HK-2 (cell line): ENCODE results near the gene SAP30.

Experiments
- DNase-seq: peaks from one replicate; pipeline ENCODE4 v3.0.0-alpha.2; 2018; ENCODE audit not compliant: unreplicated experiment

The SAP30 gene

DNA sequence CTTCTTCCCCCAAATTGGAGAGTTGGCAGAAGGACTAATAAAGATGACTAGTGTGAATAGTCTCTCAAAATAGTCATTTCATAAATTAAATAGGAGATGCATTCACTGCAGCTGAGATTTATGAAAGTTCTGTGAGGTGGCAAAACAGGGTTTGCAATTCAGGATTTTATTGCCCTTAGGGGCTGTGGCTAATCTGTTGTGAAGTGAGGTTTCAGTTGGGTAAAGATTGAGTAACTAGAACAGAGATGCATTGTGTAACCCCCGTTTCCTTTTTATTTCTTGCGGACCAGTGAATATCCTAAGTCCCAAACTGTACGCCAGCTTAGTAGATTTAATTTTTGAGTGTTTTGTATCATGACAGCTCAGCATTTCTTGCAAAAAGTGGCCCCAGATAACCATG, 44.3 kb downstream of the SAP30 start:
- no peak for DNase-seq

DNA sequence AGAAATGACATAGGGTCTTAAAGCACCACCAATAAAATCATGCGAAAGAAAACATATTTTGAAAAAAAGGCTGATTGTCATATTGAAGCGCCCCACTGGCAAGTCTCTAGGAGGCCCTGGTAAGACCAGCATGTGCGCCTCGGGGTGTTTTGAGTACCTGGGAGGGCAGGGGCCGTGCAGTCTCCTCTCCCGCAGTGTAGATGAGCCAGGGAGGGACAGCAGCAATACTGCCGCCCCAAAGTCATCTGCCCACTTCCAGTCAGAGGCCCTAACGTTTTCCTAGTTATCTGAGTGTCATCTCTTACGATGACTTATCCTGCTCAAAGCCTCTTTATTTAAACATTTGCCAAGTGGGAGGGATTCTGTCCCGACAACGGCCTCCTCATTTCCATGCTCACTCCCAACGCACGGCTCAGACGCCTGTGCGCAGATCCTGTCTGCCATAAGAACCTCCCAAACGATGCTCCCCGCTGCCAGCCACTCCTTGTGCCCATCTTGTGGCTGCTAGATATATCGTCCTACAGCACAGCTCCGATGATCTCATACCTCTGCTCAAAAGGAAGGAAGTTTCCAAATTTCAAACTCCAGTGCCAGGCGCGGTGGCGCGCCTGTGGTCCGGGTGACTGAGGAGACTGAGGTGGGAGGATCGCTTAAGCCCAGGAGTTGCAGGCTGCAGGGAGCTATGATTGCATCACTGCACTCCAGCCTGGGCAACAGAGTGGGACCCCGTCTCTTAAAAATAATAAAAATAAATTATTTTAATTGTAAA, 45.3 kb downstream of the SAP30 start:
- no peak for DNase-seq

DNA sequence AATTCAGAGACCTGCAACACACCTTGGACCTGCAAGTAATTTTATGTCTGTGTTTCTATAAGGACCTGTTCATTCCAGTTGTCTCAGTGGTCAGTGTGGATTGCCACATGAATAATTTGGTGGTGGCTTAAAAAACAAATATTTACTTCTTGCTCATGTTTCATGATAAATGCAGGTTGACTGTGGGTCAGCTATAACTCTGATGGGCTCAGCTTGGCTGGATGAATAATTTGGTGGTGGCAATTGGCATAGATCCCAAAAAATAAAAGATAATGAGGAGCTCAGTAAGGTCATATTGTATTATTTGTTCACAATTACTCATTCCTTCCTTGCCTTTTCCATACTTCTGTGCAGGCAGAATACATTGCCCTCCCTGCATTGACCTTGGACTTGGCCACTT, 47.1 kb downstream of the SAP30 start:
- no peak for DNase-seq

DNA sequence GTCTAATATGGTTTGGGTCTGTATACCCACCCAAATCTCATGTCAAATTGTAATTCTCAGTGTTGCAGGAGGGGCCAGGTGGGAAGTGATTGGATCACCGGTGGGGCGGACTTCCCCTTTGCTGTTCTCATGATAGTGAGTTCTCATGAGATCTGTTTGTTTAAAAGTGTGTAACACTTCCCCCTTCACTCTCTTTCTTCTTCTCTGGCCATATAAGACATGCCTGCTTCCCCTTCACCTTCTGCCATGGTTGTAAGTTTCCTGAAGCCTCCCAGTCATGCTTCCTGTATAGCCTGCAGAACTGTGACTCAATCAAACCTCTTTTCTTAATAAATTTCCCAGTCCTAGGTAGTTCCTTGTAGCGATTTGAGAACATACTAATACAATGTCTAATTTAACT, 47.9 kb downstream of the SAP30 start:
- no peak for DNase-seq

DNA sequence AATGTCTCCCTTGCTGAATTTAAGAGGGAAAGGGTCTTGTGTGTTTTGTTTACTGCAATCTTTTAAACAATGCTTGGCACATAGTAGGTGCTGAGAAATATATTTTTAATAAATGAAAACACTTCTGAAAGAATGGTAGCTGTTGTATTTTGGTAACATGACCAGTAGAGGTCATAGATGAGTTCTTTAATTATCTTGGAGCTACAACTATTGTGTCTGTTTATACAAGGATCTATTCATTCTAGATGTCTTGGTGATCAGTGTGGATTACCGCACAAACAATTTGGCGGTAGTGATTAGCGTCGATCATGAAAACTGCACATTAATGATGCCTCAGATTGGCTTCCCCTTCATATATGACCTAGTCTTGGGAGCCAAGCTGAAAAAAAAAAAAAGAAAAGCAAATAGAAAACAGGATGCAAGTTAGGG, 49.6 kb downstream of the SAP30 start:
- DNase-seq: no peak

DNA sequence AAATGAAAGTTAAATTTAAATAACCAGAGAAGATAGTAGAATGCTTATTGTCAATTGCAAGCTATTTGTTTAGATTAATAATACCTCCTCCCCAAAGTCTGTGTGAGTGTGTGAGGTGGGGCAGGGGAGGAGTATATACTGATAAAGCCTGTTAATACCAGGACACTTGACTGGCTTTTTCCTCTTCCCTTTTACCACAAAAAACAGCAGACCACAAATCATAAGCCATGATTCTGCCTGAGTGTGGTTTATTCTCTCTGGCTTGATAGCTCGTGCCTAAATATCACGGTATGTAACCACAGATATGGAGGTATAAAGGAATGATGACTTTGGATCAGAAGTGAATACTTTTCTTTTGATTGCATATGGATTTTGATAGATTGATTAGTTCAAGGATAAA, 50.0 kb downstream of the SAP30 start:
- DNase-seq: no peak

DNA sequence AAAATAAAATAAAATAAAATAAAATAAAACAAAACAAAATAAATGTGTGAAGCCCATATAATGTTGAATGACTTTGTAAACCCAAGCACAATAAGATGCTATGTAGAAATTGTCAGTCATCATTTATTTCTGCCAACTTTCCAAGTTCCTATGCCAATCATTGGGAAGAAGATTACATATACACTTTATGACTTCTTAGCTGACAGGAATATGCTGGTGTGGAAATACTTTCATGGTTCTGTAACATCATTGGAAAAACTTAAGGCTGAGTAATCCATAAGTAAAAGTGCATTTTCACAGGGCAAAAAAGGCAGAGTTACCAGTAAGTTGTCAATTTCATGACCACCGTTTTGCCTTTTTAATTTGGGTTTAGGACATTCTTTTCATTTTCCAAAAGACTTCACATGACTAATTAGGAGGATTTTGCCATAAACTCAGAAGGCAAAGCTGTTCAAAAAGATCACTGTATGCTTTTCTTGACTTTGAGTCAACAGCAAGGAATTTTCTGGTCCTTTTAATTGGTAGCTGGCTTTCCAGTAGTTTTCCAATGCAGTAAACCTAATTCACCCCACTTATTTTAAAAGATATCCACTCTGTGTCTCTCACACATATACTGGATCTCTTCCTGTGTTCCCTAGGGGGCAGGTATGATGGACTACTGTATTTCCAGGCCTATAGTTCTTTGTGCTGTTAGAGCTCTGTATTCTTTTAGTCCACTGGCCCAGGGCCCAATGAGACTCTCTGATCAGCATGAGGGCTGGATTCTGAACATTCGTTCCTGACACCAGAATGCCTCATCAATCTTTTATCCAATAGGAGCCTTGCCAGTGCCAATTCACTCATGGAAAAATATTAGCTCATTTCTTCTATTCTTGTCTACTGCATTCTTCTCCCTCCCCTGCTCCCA, 54.4 kb downstream of the SAP30 start:
- DNase-seq: peak; percentile 14

DNA sequence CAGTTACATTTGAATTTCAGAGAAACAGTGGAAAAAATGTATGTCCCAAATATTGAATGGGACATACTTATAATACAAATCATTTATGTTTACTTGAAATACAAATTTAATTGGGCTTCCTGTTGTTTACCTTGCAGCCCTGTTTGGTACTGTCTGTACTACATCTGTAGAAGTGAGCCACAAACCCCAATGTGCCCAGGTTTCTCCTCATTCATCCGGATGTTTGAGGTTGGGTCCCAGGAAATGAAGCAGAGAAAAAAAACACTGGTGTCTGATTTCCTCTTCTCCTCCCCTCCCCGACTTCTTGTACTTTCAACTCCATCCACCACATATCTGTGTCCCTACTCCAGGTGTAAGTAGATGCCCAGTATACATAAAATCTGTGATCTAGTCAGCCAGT, 55.3 kb downstream of the SAP30 start:
- DNase-seq: no peak
